G401.6 (cell line): ENCODE data around the gene HOXA4.

ENCODE experiments used
- FAIRE-seq: peaks from 2 replicates; lab custom pipeline; 2012; peaks lifted over from hg19 to GRCh38; lab: Jason Lieb, UNC

The HOXA4 gene

GRCh38 chr7:27104341-27105058, 26.1 kb downstream of the HOXA4 start:
- FAIRE-seq, result peak; percentile 89

- FAIRE-seq, result no peak
These were observed 26.9 kb downstream of the HOXA4 start for GRCh38 chr7:27103489-27104226.

GRCh38 chr7:27102581-27103442, 27.7 kb downstream of the HOXA4 start, which contains the start of gene HOXA2:
HOXA2 (minus strand) TSS chr7:27102683; CDS start chr7:27102500, 183 bp downstream.
- FAIRE-seq, result no peak

DNA sequence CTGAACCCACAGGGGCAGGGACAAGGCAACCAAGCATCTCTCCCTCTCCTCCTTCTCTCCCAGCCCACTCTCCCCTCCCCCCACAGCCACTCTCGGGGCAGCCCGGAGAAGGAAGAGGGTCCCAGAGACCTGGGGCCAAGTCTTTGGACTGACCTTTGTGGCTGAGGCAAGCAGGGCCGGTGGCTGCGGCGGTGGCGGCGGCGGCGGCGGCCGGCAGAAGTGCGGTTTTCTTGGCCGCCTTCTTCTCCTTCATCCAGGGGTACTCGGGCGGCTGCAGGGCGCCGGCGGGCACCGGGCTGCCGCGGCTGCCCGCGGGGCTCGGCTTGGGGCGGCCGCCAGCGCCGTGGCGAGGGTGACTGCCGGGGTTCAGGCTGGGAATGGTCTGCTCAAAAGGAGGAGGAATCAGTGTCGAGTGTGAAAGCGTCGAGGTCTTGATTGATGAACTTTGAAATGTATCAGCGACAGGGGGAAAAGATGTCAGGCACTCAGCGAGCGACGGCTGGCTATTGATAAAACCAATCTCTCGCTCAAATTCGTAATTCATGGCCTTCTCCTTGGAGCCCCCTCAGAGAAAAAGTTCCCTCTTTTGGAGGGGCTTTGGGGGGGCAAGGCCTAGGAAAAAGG, 28.5 kb downstream of the HOXA4 start:
- no peak for FAIRE-seq

GRCh38 chr7:27101171-27101956, 29.2 kb downstream of the HOXA4 start:
- FAIRE-seq, result peak; percentile 70

- FAIRE-seq, result no peak
These were observed 29.8 kb downstream of the HOXA4 start for GRCh38 chr7:27100694-27101170.

- peak; percentile 83 for FAIRE-seq
These were observed 30.8 kb downstream of the HOXA4 start for GRCh38 chr7:27099453-27100370.

DNA sequence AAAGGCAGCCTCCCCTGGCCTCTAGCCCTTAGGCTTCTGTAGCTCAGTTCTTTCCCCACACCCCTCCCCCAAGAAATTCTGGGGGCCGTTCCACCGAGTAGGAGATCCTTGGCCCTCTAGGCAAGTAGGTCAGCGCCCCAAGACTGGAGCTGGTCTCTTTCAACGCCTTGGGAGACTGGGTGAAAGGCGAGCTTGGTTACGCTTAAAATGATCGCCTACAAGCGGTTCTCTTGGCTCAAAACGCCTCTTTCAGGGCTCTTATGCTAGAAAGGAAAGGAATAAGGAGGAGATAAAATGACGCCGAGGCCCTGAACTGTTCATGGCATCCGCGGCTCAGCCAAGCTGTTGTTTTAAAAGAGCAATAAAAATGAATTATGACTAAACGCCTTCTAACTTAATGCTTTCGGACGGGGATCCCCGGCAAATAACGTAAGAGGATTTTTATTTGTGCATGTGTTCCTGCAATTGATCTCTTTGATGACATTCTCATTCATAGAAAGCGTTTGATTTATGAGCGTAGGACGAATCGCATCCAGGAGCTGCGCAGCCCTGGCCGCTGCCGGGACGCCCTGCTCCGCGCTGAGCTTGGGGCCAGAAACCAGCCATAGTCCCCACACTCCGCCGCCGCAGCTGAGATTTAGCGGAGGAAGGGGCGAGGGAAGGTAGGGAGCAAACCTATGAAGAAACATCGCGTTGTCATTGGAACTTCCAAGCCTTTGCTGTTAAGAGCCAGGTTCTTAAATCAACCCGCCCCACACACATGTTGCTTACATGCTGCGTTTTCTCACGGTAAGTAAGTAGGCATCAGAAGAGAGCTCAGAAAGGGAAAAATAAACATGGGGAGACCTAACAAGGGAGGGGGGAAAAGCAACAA, 31.7 kb downstream of the HOXA4 start:
- peak; percentile 89 for FAIRE-seq

DNA sequence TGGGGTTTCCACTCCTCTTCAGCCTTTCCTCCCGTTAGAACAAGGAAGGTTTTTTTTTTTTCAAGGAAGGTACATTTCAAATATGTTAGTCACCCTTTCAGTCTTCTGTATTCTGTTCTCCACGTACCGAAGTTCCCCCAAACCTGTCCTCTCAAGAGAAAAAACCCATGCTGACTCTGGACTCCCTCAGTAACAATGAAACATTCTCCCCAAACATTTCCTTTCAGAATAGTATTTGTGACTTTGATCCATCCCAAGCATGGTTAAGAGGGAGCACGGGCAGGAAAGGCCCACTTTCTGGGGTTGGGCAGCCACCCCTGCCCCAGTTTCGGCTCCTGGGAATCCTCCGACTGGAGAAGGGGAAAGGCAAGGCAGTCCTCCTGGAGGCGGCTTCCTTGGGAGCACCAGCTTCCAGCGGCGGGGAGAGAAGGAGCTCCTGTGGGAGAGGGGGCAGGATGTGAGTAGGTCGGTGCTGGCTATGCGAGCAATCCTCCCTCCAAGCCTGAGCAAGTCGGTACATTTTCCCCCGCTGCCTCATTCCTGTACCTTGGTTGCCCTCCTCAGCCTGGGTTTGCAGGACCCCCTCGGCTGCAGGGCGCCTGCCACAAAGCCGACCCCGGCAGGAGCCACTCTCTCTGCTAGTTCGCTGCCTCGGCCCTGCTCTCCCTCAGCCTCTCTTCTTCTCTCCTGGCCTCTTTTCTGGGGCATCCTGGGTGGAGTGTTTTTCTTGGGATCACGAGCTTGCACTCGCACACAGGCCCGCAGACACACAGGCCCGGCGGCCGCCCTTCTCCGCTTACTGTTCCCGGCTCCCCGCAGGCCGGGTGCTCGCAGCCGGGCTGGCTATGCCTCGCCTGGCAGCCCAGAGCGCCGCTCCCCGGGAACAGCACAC, 32.6 kb downstream of the HOXA4 start:
- peak; percentile 64 for FAIRE-seq

GRCh38 chr7:27096768-27097514, 33.6 kb downstream of the HOXA4 start:
- no peak for FAIRE-seq

- FAIRE-seq, result peak; percentile 84
These were observed 34.4 kb downstream of the HOXA4 start, which contains the start of gene HOXA1 for GRCh38 chr7:27095897-27096767. HOXA1 (minus strand) TSS chr7:27096000; CDS start chr7:27095912, 88 bp downstream.

DNA sequence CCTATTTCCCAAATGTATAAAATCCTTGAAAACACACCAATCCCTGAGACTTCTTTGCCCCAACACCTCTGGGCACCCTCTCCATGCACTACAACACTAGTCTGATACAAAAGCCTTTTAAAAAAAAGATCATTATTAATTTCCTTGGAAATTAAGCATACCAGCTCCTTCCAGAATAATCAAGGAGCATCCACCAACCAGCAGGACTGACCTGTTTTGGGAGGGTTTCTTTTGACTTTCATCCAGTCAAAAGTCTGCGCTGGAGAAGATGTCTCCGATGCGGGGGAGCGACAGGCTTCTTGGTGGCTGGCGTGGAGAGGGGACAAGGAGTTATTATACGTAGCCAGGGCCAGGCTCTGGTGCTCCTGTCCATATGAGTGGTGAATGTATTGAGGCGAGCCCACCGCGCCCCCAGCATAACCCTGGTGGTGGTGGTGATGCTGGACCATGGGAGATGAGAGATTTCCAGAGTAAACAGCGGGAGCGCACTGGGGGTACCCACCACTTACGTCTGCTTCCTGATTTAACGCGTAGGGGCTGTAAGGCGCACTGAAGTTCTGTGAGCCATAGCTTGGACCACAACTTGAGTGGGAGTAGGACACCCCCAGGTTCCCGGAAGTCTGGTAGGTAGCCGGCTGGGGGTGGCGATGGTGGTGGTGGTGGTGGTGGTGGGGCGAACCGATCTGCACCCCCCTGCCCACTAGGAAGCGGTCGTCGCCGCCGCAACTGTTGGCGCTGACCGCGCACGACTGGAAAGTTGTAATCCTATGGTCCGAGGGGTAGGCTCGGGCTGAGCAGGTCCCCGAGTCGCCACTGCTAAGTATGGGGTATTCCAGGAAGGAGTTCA, 35.3 kb downstream of the HOXA4 start:
- FAIRE-seq, result no peak

GRCh38 chr7:27094304-27095049, 36.1 kb downstream of the HOXA4 start:
- no peak for FAIRE-seq

- FAIRE-seq, result peak; percentile 15
These were observed 37.2 kb downstream of the HOXA4 start for GRCh38 chr7:27093184-27093895.
